GM19099 (cell line): ENCODE data around the gene PPM1N.

ENCODE experiments used
- POLR2A ChIP-seq: IDR thresholded peaks from 3 replicates; pipeline ENCODE4 v1.6.1; 2011; ENCODE audit warnings: low read depth; ENCODE audit not compliant: insufficient read length; ENCODE audit errors: extremely low read depth

PPM1N gene, protein sequence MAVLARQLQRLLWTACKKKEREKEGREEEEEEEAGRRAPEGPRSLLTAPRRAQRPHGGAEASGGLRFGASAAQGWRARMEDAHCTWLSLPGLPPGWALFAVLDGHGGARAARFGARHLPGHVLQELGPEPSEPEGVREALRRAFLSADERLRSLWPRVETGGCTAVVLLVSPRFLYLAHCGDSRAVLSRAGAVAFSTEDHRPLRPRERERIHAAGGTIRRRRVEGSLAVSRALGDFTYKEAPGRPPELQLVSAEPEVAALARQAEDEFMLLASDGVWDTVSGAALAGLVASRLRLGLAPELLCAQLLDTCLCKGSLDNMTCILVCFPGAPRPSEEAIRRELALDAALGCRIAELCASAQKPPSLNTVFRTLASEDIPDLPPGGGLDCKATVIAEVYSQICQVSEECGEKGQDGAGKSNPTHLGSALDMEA

DNA sequence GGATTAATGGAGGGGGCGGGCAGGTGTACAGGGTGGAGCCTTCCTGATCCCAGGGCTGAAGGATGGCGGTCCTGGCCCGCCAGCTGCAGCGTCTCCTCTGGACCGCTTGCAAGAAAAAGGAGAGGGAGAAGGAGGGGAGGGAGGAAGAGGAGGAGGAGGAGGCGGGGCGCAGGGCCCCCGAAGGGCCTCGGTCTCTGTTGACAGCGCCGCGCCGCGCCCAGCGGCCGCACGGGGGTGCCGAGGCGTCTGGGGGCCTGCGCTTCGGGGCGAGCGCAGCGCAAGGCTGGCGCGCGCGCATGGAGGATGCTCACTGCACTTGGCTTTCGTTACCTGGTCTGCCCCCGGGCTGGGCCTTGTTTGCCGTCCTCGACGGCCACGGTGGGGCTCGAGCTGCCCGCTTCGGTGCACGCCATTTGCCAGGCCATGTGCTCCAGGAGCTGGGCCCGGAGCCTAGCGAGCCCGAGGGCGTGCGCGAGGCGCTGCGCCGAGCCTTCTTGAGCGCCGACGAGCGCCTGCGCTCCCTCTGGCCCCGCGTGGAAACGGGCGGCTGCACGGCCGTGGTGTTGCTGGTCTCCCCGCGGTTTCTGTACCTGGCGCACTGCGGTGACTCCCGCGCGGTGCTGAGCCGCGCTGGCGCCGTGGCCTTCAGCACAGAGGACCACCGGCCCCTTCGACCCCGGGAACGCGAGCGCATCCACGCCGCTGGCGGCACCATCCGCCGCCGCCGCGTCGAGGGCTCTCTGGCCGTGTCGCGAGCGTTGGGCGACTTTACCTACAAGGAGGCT is at the start of gene PPM1N:
PPM1N (plus strand) TSS at position 33 of the 785 bp plus-strand sequence; CDS start at position 63, 30 bp downstream.
- TF ChIP-seq POLR2A, result no peak

DNA sequence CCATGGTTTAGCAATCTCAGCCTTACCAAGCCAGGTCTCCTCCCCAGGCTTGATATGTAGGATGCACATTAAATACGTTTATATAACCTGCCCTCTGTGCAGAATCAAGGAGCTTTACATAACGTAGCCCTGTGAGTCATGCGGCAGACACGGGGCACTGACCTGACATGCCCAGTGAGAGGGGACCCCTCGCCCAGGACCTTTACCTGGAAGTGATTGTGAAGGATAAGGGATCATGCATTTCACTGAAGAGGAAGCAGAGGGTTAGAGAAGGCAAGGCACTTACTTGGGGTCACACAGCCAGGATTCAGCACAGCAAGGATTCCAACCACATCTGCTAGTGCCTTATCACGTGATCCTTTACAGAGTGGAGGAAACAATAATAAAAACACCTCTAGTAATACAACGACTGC is 49.4 kb upstream of the PPM1N start:
- no peak for TF ChIP-seq POLR2A

DNA sequence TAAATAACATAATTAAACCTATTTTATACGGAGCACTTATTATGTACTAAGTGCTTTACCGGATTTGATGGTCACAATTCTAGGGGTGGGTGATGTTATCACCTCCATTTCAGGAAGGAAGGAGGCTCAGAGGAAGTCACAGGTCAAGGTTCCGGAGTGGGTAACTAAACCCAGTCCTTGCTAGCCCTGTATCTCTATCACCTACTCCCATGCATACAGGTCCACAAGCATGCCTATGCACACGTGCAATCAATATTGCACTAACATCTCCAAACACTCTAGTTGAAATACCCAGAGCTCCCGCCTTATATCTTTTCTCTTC is 48.3 kb upstream of the PPM1N start:
- TF ChIP-seq POLR2A, result no peak

DNA sequence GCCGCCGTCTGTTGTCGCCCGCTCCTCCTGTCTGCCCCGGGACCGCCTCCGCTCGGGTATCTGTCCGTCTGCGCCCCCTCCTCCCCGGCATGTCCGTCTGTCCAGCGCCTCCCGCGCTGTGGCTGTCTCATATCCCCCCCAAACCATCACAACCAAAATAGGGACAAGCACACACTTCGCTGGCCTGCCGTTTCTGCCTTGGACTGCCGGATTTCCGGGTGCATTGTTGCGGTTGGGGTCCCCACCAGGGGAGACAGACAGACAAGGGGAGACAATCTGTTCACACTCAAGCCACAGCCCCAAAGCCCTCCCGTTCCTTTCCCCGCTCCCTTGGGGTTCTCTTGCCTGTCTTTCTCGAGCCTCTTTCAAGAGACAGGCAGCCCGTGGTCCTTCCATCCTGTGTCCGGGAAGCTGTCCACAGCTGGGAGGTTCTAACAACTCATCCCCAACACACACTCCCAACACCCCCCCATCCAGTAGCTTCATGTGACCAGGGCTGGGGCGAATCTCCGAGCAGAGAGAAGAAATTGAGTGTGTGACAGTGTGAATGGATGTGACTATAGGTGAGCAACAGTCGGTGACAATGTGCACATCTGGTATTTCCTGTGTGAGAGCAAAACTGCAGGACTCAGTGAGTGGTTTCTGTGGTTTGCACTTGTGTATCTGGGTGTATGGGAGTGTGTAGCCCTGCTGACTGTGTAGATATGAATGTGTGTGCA is 47.0 kb upstream of the PPM1N start:
- no peak for TF ChIP-seq POLR2A

DNA sequence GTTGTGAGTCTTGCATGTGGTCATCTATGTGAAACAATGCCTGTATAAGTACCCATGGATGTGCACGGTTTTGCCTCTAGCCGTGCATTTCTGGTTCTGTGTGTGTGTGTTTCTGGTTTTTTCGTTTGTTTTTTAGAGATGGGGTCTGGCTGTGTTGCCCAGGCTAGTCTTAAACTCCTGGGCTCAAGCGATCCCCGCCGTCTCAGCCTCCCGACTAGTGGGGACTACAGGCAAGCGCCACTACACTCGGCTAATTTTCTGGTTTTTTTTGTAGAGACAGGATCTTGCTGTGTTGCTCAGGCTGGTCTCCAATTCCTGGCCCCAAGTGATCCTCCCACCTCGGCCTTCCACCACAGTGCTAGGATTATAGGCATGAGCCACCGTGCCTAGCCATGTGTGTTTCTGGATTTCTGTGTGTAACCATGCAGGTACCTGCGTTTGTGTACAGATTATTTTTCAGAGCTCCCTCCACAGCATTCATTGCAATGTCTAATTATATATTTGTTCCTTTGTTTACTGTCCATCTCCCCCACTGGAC is 46.3 kb upstream of the PPM1N start:
- no peak for TF ChIP-seq POLR2A

DNA sequence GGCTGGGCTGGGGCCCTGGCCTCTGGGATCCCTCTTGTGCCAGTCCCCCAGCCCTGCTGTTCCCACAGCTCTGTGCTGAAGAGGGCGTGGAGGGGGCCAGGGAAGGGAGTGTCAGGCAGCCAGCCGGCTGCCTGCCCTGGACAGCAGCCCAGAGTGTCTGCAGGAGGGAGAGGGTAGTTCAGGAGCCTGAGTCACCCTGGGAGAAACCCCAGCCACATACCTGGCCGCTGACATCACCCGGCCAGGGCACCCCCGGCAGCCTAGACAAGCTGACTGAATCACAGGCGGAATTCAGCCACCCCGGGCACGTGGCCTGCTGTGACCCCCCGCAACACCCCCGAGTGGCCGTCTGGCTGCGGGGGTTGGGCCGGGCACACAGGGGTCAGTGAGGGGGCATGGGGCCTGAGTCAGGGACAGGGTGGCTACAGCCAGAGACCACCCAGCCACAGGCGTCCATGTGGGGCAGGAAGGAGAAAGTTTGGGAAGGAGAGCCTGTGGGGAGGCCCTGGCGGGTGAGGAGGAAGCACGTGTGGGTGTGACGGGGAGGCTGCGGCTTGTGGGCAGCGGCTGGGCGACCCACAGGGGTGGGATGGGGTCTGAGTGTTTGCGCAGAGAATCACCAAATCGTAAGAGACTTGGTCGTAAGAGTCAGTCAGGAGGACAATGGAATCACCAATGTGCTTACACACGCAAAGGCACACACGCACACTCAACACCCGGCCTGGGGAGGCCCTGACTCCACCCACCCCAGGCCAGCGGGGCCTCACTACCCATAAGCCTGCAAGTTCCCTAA is 42.3 kb upstream of the PPM1N start:
- no peak for TF ChIP-seq POLR2A

DNA sequence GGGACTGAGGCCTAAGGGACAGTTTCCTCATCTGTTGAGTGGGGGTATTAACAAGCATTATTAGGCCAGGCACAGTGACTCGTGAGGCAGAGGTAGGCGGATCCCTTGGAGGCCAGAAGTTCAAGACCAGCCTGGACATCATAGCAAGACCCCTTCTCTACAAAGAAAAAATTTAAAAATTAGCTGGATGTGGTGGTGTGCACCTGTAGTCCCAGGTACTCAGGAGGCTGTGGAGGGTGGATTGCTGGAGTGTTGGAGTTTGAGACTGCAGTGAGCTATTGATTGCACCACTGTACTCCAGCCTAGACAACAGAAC is 41.8 kb upstream of the PPM1N start:
- TF ChIP-seq POLR2A, result no peak

DNA sequence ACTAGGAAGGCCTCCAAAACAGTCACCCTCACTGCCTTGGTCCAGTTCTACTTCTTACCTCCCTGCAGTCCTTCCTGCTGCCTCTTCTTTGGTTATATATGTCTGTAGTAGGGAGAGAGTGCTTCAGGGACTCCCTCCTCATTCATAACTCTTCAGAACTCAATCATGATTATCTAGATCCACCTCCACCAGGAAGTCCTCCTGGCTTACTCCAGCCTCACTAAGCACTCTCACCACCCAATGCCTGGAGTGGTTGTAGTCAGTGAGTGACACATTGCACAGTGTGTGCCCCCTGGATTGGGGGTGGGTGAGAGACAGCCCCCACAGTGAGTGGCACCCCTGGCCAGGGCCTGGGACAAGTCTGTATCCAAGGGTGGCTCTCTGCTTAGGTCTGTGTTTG is 40.5 kb upstream of the PPM1N start:
- no peak for TF ChIP-seq POLR2A

DNA sequence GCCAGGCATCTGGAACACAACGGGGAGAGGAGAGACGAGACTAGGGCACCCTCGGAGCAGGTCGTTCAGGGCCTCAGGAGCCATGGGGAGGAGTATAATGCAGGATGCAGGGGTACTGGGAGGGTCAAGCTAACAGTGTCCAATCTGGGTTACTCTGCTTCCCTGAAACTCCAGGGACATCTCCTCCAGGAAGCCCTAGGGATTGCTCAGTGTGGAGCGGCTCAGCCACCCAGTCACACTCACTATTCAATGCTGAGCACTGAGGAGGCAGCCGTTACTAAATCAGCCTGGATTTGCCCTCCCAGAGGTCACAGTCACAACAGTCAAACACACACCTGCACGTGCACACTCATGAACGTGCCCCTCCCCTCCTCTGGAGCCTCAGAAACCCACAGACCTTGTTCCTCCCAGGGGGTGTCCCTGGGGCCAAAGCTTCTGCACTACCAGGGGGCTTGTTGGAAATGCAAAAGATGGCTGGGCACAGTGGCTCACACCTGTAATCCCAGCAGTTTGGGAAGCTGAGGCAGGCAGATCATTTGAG is 37.4 kb upstream of the PPM1N start:
- TF ChIP-seq POLR2A, result no peak

DNA sequence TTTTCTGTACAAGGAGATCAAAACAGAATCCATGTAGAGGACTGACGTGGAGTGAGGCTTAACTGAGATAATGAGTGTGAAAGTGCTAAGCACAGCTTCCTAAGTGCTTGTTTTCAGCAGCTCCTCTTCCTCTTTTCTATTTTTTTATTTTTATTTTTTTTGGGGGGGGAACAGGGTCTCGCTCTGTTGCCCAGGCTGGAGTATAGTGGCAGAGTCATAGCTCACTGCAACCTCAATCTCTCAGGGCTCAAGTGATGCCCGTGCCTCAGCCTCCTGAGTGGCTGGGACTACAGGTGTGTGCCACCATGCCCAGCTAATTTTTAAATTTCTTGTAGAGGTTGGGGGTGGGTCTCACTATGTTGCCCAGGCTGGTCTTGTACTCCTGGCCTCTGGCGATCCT is 36.1 kb upstream of the PPM1N start:
- TF ChIP-seq POLR2A, result no peak

DNA sequence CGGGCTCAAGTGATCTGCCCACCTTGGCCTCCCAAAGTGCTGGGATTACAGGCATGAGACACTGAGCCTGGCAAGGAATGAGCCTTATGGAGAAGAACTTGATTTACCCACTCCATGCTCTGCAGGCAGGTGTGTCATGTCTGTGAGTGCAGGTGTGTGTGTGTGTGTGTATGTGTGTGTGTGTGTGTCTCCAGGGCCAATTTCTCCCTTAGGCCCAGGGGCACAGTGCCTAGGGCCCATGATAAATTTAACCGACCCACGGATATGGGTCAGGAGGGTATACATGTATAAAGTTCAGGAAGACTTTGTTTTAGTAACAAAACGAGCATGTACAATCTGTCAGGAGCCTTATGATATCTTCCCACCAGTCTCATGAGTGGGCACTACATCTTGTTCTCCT is 35.0 kb upstream of the PPM1N start:
- no peak for TF ChIP-seq POLR2A

DNA sequence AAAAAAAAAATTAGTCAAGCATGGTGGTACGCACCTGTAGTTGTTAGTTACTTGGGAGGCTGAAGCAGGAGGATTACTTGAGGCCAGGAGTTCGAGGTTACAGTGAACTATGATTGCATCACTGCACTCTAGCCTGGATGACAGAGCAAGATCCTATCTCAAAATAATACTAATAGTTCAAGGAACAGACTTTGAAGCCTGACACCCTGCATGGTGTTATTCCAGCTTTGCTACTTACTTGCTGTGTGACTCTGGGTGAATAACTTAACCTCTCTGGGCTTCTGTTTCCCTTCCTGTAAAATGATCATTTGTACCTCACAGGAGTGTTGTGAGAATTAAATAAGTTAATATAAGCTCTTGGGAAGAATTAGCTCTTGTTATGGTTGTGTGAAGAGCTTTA is 34.0 kb upstream of the PPM1N start:
- no peak for TF ChIP-seq POLR2A

DNA sequence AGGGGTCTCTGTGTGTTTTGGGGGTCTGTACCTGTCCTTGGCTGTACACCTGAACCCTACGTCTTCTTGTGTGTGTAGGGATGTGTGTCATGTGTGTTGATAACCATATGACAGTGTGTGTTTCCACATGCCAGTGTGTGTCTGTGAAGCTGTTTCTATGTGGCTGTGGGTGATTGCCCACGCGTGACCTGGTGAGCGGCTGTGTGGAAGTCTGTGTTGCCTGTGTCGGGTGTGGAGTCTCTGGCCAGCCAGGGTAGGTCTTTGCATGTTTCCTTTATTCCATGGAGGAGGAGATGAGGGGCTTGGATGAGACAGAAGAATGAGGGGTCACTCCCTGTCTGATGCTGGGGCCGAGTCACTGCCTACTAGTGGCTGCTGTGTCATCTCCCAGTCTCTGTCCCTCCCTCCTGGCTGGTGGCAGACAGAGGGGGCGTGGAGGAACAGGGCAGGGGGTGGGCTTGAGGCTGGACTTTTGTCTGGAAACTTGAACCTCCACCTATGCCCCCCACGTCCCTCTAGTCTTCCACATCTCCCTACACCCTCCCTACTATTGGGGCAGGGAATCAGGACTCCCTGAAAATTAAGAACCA is 33.3 kb upstream of the PPM1N start:
- TF ChIP-seq POLR2A, result no peak

DNA sequence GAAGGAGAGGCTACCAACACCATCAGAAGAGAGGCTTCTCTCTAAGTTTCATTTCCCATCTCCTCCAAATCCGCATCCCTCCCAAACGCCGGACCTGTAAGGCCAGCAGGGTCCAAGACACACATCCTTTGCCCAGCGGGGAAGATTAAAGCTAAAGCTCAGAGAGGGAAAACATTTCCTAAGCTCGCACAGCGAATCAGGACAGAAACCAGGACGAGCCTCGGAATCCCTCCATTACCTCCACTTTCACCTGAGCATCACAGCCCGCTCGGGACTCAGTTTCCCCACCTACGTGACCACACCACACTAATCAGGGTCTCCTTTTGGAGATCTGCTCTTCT is 31.2 kb upstream of the PPM1N start:
- no peak for TF ChIP-seq POLR2A

DNA sequence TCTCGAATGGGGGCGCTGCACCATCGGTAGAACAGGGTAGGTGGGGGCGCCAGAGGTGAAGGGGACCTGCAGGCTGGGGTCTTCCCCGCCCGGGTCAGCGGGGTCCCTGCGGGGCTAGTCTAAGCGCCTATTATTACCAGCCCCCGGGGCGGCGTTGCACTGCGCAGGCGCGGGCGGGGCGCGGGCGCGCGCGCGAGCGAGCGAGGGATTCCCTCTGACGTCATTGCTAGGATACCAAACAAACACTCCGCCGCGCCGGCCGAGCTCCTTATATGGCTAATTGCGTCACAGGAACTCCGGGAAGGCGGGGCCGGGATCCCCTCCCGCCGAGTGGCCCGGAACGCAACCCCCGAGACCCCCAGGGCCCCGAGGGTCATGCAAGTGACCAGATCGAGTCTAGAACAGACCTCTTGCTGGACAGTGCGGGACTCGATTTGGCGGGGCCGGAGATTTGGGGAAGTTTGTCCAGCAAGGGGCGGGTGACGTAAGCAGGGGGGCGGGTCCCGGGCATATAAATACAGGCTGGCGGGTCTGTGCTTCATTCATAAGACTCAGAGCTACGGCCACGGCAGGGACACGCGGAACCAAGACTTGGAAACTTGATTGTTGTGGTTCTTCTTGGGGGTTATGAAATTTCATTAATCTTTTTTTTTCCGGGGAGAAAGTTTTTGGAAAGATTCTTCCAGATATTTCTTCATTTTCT is 30.6 kb upstream of the PPM1N start, which contains the start of gene FOSB:
FOSB (plus strand) TSS at position 541 of the 703 bp plus-strand sequence. CDS start 591 bp downstream, outside the sequence.
- TF ChIP-seq POLR2A, result peak; percentile 73
